Bronchial epithelial cell (primary cell): ENCODE measurements around the gene CACNA2D3. TPM values are rescaled to one million over a fixed set of nuclear protein-coding genes. Genes with fewer than 3 reads are reported as not detected.

Source experiments
- DNase-seq: peaks from one replicate; pipeline ENCODE4 v3.0.0-alpha.2; 2010; ENCODE audit warnings: low read depth
- FAIRE-seq: peaks from 2 replicates; lab custom pipeline; 2011; peaks lifted over from hg19 to GRCh38; lab: Jason Lieb, UNC
- H3K27me3 ChIP-seq: 2 replicates; pipeline ENCODE4 v1.5.1; 2011; ENCODE audit warnings: low read length; ENCODE audit not compliant: control insufficient read depth, insufficient read depth
- H3K36me3 ChIP-seq: 2 replicates; pipeline ENCODE4 v1.5.1; 2011; ENCODE audit warnings: low read length; ENCODE audit not compliant: control insufficient read depth, insufficient read depth
- H3K4me3 ChIP-seq: 2 replicates; pipeline ENCODE4 v1.5.1; 2011; ENCODE audit warnings: mild to moderate bottlenecking, low read depth, low read length, control low read depth
- CTCF ChIP-seq: IDR thresholded peaks from 2 replicates; pipeline ENCODE4 v1.5.1; 2011; ENCODE audit warnings: mild to moderate bottlenecking, moderate library complexity, low read length, control low read depth, inconsistent platforms; ENCODE audit not compliant: insufficient read depth, severe bottlenecking
- total RNA-seq: library from RNA; depleted of rRNA; stranded (reverse); fragments of >200 nt; gene quantifications from 2 replicates; pipeline ENCODE4 v1.2.1, GENCODE V29; 2014

Gene CACNA2D3
- total RNA-seq, 1 donor from 2014 or later = not detected

- DNase-seq (no peak), FAIRE-seq (no peak)
- Histone ChIP-seq H3K36me3 (no peaks in the 10 kb centered on the region), H3K27me3 (no peaks in the 10 kb centered on the region), H3K4me3 (no peak overlapping the region)
- no peak for TF ChIP-seq CTCF
These were observed 755.8 kb downstream of the CACNA2D3 start for GRCh38 chr3:54878145-54878544.

GRCh38 chr3:54882129-54882833 lies 759.9 kb downstream of the CACNA2D3 start:
- FAIRE-seq (no peak), DNase-seq (peak; percentile 92)
- Histone ChIP-seq H3K4me3 (no peak overlapping the region), H3K27me3 (no peaks in the 10 kb centered on the region), H3K36me3 (no peaks in the 10 kb centered on the region)
- TF ChIP-seq CTCF = no peak

- no peak for TF ChIP-seq CTCF
- DNase-seq (no peak), FAIRE-seq (no peak)
- H3K4me3 ChIP-seq = no peak overlapping the region
- H3K36me3 ChIP-seq = no peaks in the 10 kb centered on the region
- H3K27me3 ChIP-seq = no peaks in the 10 kb centered on the region
These were observed 765.8 kb downstream of the CACNA2D3 start for GRCh38 chr3:54888162-54888561.

- H3K27me3 ChIP-seq = no peaks in the 10 kb centered on the region
- TF ChIP-seq CTCF = no peak
- FAIRE-seq = no peak
- no peaks in the 10 kb centered on the region for H3K36me3 ChIP-seq
- peak; percentile 6 for DNase-seq
- no peak overlapping the region for H3K4me3 ChIP-seq
These were observed 766.5 kb downstream of the CACNA2D3 start for GRCh38 chr3:54888873-54889272.

- no peak for FAIRE-seq
- no peak for TF ChIP-seq CTCF
- H3K4me3 ChIP-seq = no peak overlapping the region
- no peaks in the 10 kb centered on the region for H3K36me3 ChIP-seq
- no peak for DNase-seq
- H3K27me3 ChIP-seq = no peaks in the 10 kb centered on the region
These were observed 767.4 kb downstream of the CACNA2D3 start for GRCh38 chr3:54889731-54890130.

- H3K4me3 ChIP-seq = no peak overlapping the region
- FAIRE-seq = peak; percentile 99
- no peaks in the 10 kb centered on the region for H3K36me3 ChIP-seq
- no peaks in the 10 kb centered on the region for H3K27me3 ChIP-seq
- TF ChIP-seq CTCF = peak; percentile 58
- peak; percentile 96 for DNase-seq
These were observed 769.2 kb downstream of the CACNA2D3 start for GRCh38 chr3:54891540-54891897.
